Esophagus mucosa (tissue), 1 donor: ENCODE measurements around the gene ABHD4. TPM values are rescaled to one million over a fixed set of nuclear protein-coding genes. Genes with fewer than 3 reads are reported as not detected.
"Not testable (repeated sequence)": the region's sequence is repeated elsewhere in the genome, so short reads cannot be mapped to it uniquely, and the experiment has no call there.

Experiments used
- ATAC-seq: fragments of 200-7000 bp; cut with Tn5 transposase; one replicate; pipeline ENCODE4 v1.9.1; 2020
- total RNA-seq: library from RNA; stranded (reverse); gene quantifications from one replicate; pipeline ENCODE4 v1.2.4, GENCODE V29; 2023
- donor health status: DM: yes; HTN: yes; CAD: no.

Gene ABHD4
- total RNA-seq, 1 donor from 2014 or later: 31.0 TPM

GRCh38 chr14:22627506-22628263 is 29.6 kb downstream of the ABHD4 start:
- ATAC-seq: no peak

- no peak for ATAC-seq
Observed at GRCh38 chr14:22629361-22629760, 31.3 kb downstream of the ABHD4 start.

GRCh38 chr14:22630066-22630465 is 32.0 kb downstream of the ABHD4 start:
- no peak for ATAC-seq

GRCh38 chr14:22630486-22630885 is 32.4 kb downstream of the ABHD4 start:
- ATAC-seq: no peak

GRCh38 chr14:22634233-22634900 is 36.3 kb downstream of the ABHD4 start:
- ATAC-seq: no peak

GRCh38 chr14:22635980-22636379 is 37.9 kb downstream of the ABHD4 start:
- not testable (repeated sequence) for ATAC-seq

- no peak for ATAC-seq
Observed at GRCh38 chr14:22640192-22640591, 42.1 kb downstream of the ABHD4 start.

- peak; percentile 71 for ATAC-seq
Observed at GRCh38 chr14:22641846-22642245, 43.7 kb downstream of the ABHD4 start.

- no peak for ATAC-seq
Observed at GRCh38 chr14:22644305-22644635, 46.2 kb downstream of the ABHD4 start, which contains the start of gene OR6J1. TSS of gene OR6J1 (minus strand) at chr14:22644352. CDS start at chr14:22634811, 9,541 bp downstream.

GRCh38 chr14:22646570-22647254 is 48.6 kb downstream of the ABHD4 start:
- ATAC-seq: no peak

- ATAC-seq: peak; percentile 52
Observed at GRCh38 chr14:22648506-22648905, 50.4 kb downstream of the ABHD4 start.

- no peak for ATAC-seq
Observed at GRCh38 chr14:22650046-22650739, 52.1 kb downstream of the ABHD4 start.

GRCh38 chr14:22650960-22651521 is 52.9 kb downstream of the ABHD4 start:
- no peak for ATAC-seq

GRCh38 chr14:22651586-22651985 is 53.5 kb downstream of the ABHD4 start:
- no peak for ATAC-seq

- ATAC-seq: peak; percentile 84
Observed at GRCh38 chr14:22653012-22653621, 55.0 kb downstream of the ABHD4 start.

GRCh38 chr14:22656226-22656625 is 58.1 kb downstream of the ABHD4 start:
- ATAC-seq: no peak

GRCh38 chr14:22656945-22657731 is 59.0 kb downstream of the ABHD4 start:
- no peak for ATAC-seq

GRCh38 chr14:22657861-22658260 is 59.8 kb downstream of the ABHD4 start:
- ATAC-seq: peak; percentile 39

- ATAC-seq: no peak
Observed at GRCh38 chr14:22658946-22659345, 60.8 kb downstream of the ABHD4 start.

- no peak for ATAC-seq
Observed at GRCh38 chr14:22660654-22661053, 62.6 kb downstream of the ABHD4 start.
